Stimulated activated CD8-positive, alpha-beta memory T cell treated with anti-CD3 and anti-CD28 coated beads, Interleukin-15, amount 100 ng/mL, for 4 hours (primary cell): ENCODE results near the gene IKBKE.

Experiments used
- DNase-seq, 2 donors: peaks; one replicate each; pipeline ENCODE4 v3.0.0-alpha.2; 2020; ENCODE audit warnings: low read depth in 2 of 2

The IKBKE gene

DNA sequence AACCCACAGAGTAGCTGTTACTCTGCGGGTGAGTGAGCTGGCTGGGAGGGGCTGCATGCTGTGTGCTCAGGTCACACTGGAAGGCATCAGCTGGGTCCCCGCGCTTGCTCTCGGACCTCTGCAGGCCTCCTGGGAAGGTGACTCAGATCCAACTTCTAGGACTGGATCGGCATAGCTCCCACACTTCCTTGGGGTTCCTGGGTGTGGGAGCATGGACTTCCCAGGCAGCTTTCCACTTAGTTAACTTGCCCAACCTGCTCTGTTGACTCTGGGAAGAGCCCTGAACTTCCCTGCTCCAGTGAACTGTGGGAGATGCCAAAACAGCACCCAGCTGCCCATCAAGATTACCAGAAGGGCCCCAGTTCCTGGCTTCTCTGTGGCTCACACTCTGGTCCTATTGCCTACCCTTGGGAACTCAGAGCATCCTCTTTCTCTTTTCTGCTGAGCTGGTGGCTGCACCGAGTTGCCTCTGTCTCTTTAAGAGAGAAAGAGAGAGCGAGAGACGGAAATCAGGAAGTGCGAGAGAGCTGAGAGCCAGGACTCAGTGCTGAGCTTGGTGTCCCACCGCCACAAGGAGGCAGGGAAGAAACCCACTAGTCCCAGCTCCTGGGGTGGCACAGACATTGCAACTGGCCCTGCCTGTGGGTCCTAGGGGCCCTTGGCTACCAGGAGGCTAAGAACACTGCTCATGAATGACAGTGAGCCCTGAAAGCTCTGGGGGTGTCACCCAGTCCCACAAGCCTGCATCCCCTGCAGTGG, at the start of gene IKBKE:
TSS of gene IKBKE (plus strand) at position 544 of the 759 bp plus-strand sequence. CDS start 2,752 bp downstream, outside the sequence.
- DNase-seq = peak in 1 of 2 donors; percentile 24

DNA sequence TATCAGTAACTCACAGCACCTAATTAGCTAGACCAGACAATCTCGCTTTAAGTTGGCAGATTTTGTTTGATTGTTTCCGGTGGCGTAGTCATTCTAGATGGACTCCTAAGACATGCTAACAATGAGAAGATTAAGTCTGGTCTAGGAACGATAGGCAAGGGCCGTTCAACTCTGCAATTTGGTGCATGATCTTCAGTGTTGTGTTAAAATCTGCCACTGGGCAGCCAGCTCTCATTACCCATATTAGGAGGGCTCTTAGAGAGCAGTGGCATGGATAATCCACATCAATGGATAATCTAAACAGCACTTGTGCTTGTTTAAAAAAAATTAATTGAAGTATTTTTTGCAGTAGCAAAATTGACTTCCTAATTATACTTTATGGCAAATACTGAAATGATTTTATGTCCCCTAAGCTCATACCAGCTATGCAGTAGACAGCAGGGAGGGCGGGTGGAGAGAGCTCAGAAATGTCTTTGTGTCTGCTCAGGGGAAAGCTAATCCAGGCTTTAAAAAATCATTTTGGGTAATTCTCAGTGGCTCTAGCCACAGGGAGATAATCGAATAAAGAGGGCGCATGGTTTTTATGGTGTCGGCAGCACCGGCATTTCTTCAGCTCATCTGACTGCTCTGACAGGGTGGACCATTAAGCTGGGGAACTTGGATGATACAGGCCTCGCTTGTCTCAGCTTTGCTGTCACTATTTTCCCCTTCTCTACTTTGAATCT, 48.5 kb upstream of the IKBKE start:
- DNase-seq = no peak

DNA sequence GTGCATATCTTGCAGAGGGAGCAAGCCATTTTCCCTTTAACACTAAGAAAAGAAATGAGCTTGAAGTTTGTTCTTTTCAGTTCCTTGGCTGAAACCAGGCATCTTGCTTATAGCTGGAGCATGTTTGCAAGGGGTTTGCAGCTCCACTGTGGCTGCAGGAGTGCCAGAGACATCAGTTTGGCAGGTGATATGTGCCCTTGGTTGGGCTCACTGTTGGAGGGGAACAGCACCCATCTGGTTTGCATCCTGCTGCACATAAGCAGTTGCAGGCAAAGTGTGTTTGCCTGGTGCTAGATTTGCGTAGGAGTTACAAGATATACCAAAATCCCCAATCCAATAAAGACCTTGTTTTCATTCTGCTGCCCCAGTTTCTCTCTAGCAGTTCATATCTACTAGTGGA, 47.8 kb upstream of the IKBKE start:
- DNase-seq = no peak

DNA sequence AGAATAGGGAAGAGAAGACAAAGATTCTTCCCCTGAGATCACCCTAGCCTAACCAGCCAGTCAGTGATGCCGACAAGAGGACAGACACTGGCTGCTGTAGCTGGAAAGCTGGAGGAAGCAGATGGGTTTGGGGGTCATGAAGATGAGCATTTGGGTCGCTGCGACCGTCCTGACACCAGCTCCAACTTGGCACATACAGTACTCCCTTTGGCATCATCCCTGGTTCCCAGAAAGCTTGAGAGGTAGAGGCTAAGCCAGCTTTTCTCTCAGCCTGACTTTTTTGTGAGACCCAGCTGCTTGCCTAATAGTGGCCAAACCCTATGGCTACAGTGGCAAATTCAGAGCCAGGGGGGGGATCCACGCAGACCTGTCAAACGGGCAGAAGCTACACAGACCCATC, 43.0 kb upstream of the IKBKE start:
- no peak for DNase-seq

DNA sequence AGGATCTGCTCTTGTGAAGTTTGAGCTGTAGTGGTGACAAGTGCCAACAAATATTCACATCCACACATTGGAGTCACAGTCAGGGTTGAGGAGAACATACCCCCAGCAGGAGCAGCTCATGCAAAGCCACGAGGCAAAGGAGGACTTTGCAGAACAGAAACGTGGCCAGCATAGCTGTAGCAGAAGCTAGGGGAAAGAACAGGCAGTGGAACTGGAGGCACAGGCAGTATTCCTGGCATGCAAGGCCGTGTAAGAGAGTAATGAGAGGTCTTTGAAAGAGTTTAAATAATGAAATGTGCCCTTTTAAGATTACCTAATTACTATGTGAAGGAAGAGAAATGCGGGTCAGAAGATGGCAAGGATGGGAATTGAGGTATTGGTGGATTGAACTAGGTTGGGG, 40.9 kb upstream of the IKBKE start:
- no peak for DNase-seq

DNA sequence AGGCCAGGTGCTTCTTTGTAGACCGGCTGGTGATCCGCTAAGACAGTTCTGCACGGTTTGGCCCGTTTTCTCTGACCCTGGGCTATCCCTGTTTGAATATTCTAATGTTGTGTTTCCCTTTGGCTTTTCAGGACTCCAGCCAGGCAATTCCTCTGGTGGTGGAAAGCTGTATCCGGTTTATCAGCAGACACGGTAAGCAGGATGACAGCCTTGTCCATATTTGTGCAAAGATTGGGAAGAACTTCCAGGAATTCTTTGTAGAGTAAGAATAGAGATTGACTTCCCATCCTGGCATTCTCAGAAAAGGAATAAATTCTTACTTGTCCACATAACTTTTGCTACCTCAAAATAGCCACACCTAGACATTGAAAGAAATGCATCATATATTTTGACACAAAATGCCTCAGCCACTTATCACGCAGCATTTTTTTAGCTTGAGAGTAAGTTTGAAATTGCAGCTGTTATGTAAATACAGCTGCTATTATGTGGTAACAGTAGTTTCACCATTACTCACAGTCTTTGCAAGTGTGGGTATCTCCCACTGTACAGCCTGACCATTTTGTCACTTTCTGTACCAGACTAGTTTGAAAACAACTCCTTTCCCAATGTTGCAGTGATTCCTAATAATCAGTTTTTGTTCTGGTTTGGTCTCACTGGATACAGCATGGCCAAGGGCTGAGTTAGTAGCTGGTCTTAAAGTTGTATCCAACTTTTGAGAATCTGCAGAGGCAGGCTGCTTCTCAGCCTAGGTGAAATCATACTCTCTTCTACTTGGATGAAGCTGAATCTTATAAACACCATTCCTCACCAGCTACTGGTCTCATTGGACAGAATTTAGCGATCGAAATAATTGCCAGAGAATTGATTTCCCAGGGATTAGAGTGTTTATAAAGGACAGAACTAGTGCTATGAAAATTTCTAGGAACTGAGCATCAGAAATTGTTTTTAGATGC, 40.0 kb upstream of the IKBKE start:
- DNase-seq = no peak

DNA sequence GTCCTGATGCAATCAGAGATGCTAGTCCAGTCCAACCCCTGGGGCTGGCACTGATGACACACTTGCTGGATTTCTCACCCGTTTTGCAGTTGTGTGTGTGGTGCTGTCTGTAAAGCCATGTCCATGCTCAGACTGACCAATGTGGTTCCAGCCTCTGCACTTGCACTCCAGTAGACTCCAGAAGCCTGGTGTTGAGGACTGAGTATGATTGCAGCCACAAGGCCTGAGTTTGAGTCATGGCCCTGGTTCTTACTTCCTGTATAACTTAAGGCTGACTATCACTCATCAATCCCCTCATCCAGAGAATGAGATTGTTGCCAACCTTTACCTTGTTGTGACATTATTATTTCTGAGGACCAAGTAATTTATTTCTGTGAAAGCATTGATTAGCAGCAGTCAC, 34.8 kb upstream of the IKBKE start:
- no peak for DNase-seq

DNA sequence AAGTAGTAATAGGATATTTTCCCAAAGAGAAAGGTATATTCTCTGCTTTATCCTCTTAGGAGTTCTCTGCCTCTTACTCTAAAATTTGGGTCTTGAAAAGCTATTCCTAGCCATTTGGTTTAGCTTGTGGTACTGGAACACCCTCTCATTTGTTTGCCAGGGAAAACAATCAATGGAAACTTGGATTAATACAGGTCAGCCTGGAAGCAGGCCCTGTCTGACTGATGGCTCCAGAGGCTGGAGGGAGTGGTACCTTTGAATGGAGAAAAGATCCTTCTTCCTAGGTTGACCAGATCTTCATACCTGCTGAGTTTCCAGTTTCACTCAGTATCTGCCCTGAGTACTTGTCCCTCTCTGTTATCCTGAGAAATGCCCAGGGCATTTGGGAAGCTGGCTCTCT, 31.7 kb upstream of the IKBKE start:
- no peak for DNase-seq

DNA sequence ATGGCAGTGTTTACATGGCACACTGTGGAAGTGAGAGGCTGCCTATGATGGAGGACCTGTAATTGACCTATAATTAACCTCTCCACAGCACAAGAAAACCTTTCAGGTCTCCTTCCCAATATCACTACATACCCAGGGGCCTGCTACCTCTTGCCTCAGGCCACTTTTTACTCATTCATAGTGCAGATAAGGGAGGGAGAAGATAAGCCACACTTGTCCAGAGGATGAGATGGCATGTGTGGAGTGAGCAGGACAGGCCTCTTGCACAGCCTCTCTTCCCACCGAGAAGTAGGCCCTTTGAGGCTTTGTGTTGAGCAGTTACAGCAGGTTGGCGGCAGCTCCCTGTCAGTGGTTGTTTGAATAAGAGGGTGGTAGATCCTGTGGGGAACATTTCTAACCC, 31.1 kb upstream of the IKBKE start:
- no peak for DNase-seq

DNA sequence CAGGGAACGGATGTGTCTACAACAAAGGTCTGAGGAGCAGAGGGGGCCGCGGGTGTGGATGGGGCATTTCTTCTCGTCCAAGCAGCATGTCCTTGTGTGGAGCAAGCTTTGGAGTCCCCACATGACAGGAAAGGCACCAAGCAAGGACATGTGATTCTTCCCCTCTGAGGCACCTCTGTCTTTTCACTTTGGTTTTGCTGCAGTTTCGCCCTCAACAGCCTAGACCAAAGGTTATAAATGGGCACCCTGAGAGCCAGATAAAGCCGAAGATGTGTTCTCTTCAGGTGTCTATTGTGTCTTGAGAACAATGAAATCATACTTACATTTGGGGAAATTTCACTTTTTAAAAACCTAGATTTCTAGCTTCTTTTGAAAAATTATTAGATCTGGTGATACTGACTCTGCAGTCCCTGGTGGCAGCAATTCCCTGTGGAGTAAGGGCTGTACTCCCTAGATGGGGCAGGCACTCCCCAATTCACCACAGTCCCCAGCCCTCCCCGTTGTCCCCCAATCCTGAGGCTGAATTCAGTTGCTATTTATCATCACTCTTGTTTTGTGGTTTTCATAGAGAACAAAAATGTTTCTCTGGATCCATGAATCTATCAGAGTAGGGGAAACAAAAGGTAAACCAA, 28.8 kb upstream of the IKBKE start:
- DNase-seq = no peak

DNA sequence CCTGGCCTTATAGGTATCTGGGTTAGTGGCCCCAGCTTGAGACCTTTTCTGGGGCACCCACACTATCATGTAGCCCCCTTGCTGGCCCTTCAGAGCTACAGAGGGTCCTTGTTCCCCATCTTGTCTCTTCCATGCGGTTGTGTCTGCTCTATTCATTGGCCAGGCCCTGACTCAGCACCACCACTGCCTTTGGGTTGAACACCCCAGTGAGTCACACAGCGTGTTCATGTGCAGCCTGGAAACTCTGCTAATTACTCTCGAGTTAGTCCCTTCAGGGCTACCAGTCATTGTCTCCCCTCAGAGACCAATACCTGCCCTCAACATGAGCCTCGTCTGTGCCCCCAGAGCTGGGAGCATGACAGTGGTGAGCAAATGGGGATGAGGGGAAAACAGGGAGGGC, 28.2 kb upstream of the IKBKE start:
- DNase-seq = no peak

DNA sequence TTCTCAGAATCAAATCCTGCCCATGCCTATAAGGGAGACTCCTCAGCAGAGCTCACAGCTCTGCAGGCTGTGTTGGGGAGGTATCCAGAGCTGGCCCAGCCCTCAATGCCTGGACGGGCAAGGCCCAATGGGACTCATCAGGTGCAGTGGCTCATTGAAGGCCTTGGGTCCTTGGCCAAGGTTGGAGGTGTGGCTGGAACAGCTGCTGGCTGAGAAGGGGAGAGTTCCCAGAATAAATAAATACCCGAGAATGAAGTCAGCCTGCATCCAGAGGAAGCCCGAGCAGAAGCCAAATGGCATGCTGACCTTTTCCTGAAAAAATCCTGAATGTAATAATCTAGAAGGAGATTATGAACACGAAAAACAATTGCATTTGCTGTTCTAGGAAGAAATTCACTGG, 25.2 kb upstream of the IKBKE start:
- DNase-seq = no peak

DNA sequence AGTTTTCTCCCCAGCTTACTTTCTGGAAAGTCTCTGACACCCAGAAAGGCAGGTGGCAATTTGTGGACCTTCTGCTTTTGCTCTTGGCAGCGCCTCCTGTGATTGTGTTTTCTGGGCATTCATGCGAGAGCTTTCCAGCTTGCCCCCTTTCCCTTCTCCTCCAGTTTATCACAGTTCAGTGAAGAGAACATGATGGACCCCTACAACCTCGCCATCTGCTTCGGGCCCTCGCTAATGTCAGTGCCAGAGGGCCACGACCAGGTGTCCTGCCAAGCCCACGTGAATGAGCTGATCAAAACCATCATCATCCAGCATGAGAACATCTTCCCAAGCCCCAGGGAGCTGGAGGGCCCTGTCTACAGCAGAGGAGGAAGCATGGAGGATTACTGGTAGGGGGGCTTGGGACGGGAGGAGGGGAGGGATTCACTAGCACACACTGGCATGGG, 24.3 kb upstream of the IKBKE start:
- no peak for DNase-seq

DNA sequence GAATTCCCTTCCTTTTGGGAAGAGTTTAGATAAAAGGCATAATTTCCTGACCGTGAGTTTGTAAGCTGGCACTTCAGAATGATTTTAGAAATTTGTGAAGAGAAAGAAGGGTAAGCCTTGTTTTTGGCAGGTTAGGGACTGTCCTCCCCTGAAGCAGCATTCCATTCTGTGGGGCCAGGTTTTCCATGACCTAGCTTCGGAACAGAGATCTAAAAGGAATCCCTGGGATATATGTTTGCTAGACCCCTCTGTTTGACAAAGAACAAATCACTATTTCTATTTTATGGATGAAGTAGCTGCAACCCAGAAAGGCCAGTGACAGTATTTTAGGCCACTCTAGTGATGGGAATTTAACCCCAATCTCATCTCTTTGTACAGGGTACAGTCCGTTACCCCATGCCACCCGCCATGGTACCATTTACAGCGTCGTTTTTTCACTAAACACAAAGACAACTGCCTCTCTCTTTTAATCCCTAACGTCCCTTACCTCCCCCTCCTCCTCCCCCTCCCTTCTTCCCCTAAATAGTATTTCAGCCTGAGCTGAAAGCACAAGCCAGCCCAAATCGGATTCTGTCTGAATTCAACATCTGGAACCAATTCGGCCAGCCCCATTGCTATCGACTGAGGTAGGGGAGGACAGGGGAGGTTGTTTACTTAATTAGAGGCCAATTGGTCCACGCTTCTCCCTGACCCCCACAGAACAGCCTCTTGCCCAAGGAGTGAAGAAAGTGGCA, 23.4 kb upstream of the IKBKE start:
- DNase-seq = no peak

DNA sequence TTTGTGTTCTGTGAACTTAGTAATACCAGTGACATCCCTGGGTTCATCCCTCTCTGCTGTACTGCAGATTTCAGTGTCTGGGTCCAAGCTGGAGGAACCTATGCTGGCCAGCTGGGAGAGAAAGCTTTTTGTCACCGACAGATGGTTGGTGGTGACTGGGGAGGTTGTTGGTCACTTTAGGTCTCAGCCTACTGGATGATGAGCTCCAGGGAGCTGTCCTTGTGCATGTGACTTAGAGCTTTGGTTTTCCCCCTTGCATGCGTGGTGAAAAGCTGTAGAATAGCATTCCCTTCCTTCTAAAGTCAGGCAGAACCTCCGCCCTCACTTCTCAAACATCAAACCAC, 22.9 kb upstream of the IKBKE start:
- DNase-seq = no peak

DNA sequence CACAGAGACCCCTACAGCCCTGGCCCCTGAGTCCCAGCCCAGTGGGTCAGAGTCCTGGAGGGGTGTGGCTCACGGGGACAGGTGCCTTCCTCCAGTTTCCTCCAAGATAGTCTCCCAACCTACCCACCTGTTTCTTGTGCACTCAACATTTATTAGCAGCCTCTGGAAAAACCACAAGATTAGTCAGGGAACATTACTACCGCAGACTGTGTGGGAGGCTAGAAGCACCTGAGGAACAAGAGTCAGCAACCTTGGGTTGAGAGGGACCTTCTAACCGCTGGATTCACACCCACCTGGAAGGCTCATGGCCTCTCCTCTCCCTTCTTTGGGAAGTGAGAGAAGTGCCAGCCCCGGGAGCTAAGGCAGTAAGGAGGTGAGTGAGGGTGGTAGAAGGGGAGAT, 22.5 kb upstream of the IKBKE start:
- no peak for DNase-seq

DNA sequence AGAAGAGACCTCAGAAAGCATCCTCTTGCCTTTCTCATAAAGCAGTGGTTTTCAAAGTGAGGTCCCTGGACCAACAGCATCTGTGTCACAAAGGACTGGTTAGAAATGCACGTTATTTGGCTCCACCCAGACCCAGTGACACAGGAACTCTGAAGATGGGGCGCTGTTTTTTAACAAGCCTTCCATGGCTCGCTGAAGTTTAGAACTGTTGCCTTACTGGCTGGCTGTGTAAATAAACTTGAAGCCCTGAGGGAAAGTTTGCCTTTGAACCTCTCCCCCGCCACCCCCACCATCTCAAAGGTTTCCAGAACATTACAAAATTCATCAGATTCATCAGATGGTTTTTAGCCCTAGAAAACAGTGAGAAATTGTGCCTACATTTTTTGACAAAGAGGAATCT, 21.8 kb upstream of the IKBKE start:
- no peak for DNase-seq

DNA sequence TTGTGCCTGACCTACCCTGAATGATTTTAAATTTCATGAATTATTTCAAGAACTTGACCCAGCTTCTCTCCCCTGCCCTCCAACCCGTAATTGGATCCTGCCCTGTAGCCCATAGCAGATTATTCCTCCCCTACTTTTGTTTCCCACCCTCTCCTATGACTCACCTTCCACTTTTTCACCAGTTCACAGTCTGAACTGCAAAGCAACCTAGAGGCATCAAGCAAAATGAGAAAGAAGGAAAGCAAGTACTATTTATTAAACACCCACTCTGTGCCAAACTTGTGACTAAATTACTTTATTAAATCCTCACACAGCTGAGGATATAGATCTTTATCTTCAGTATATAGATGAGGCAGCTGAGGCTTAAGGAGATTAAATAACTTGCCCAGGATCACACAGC, 20.7 kb upstream of the IKBKE start:
- DNase-seq = no peak

DNA sequence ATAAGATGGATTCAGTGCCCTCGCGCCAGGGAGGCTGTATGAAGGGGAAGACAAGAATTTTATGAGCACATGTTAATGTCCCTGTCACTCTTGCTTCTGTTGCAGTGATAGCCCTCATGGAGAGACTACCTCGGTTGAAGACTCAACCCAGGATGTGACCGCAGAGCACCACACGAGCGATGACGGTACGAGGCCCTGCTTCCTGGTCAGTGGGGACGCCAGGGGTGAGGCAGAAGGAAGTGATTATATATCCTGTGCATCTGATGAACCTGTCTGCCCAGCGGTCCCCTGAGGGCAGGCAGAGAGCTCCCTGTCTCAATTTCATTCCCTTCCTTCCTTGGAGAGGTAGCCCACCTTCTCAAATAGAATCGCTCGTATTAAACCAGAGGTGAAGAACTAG, 20.0 kb upstream of the IKBKE start:
- DNase-seq = no peak

DNA sequence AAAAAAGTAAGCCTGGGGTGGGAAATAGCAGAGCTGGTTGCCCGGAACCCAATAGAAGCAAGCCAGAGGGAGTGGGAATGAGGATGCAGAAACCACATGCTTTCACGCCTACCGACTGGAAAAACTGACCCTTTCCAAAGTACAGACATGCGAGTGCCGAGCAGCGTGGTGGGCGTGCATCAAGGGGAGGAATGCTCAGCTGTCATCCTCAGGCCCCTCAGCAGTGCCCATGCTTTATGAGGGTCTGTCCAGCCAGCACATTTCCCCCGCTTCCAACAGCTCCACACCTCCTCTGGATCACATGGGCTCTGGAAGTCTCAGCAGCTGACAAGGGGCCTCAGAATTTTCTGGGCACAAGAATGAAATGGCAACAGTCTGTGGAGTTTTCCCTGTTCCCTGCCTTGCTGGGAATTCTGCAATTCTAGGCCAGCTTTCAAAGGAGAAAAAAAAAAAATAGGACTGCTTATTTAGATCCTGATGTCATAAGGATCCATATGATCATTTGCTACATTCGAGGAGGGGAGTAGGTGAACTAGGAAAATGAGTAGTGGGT, 19.1 kb upstream of the IKBKE start:
- DNase-seq = no peak

DNA sequence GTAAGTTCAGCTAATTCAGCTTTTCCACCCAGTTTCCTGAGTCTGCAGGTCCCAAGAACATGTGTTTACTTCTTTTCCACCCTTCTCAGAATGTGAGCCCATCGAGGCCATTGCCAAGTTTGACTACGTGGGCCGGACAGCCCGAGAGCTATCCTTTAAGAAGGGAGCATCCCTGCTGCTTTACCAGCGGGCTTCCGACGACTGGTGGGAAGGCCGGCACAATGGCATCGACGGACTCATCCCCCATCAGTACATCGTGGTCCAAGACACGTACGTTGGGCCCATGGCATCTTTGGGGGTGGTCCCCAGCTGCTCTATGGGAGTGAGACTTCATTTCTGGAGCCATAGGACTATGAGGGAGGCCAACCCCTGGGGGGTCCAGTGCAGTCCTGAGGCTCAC, 17.2 kb upstream of the IKBKE start:
- DNase-seq = no peak
